ENCODE results near the gene FNBP1L. TPM values are rescaled to one million over a fixed set of nuclear protein-coding genes. Genes with fewer than 3 reads are reported as not detected.

Gene FNBP1L
- total and polyA plus RNA-seq, 8 donors, result 10.1 to 32.4 (median 16.0) TPM

DNA sequence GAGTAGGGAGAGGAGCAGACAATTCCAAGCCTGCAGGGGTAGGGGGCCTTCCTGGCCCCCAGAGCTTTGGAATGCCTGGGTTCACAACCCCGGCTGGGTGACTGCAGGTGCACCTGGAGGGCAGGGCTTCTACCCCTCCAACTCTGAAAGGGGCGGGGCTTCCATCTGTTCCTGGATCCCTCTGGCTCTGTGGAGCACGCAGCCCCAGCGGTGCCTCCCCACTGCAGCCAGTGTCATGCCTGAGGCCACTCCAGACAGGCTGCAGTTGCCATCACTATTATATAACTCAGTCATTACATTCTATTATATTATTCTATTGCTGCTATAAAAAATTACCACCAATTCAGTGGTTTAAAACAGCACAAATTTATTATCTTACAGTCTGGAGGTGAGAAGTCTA, 12.5 kb upstream of the FNBP1L start:
- no peaks in the 10 kb centered on the region for H3K9me3 ChIP-seq
- H3K27me3 ChIP-seq, result no peaks in the 10 kb centered on the region
- intact Hi-C loops (cut with DNase I), result loop anchor here (10.0 kb wide), 2 partner anchors 189 to 379 kb away; no protein-coding TSS in a partner anchor
- H3K36me3 ChIP-seq, result no peaks in the 10 kb centered on the region
- no peak overlapping the region for H3K4me3 ChIP-seq
- no peak for ATAC-seq
- WGBS, 2 donors, result 49 to 58% methylated on average over 4 of the region's 4 CpGs
- DNase-seq, result no peak
- FAIRE-seq, result no peak
- no peak for TF ChIP-seq CTCF (IDR thresholded peaks at IDR 0.05)
- no peak overlapping the region for H3K27ac ChIP-seq
- H3K4me1 ChIP-seq, result peaks cover 0 to 4% (median 0%) of the 10 kb centered on the region in 3 donors

GRCh38 chr1:93436496-93436895, 11.4 kb upstream of the FNBP1L start:
- H3K27me3 ChIP-seq, result no peaks in the 10 kb centered on the region
- H3K36me3 ChIP-seq, result no peaks in the 10 kb centered on the region
- ATAC-seq, result no peak
- intact Hi-C loops (cut with DNase I), result loop anchor here (10.0 kb wide), 2 partner anchors 188 to 378 kb away; no protein-coding TSS in a partner anchor
- no peak overlapping the region for H3K27ac ChIP-seq
- FAIRE-seq, result no peak
- no peaks in the 10 kb centered on the region for H3K9me3 ChIP-seq
- no peak for DNase-seq
- H3K4me3 ChIP-seq, result no peak overlapping the region
- no peak for TF ChIP-seq CTCF (IDR thresholded peaks at IDR 0.05)
- 42 to 48% methylated on average over 1 of the region's 1 CpG for WGBS, 2 donors
- H3K4me1 ChIP-seq, result peaks cover 0 to 4% (median 0%) of the 10 kb centered on the region in 3 donors

GRCh38 chr1:93437976-93438605, 9.8 kb upstream of the FNBP1L start:
- FAIRE-seq (peak; percentile 94), DNase-seq (no peak)
- peak; percentile 11 to 66 (median 52) for TF ChIP-seq CTCF (IDR thresholded peaks at IDR 0.05)

GRCh38 chr1:93438716-93439115, 9.2 kb upstream of the FNBP1L start:
- WGBS, 2 donors, result 70 to 77% methylated on average over 3 of the region's 3 CpGs
- H3K36me3 ChIP-seq, result no peaks in the 10 kb centered on the region
- no peak for DNase-seq
- intact Hi-C loops (cut with DNase I), result loop anchor here (10.0 kb wide), 2 partner anchors 186 to 376 kb away; no protein-coding TSS in a partner anchor
- H3K4me1 ChIP-seq, result peaks cover 4 to 12% (median 11%) of the 10 kb centered on the region in 3 donors
- no peak overlapping the region for H3K27ac ChIP-seq
- H3K9me3 ChIP-seq, result no peaks in the 10 kb centered on the region
- no peak for ATAC-seq
- no peak for TF ChIP-seq CTCF (IDR thresholded peaks at IDR 0.05)
- no peak for FAIRE-seq
- no peak overlapping the region for H3K4me3 ChIP-seq
- H3K27me3 ChIP-seq, result no peaks in the 10 kb centered on the region

More at GRCh38 chr1:93437976-93438605, 9.8 kb upstream of the FNBP1L start:
- H3K4me3 ChIP-seq, result no peak overlapping the region
- H3K36me3 ChIP-seq, result no peaks in the 10 kb centered on the region
- WGBS, 2 donors, result 16 to 25% methylated on average over 4 of the region's 4 CpGs
- no peaks in the 10 kb centered on the region for H3K27me3 ChIP-seq
- H3K9me3 ChIP-seq, result no peaks in the 10 kb centered on the region
- ATAC-seq, result peak; percentile 74 to 90 (median 82)
- H3K27ac ChIP-seq, result no peak overlapping the region
- H3K4me1 ChIP-seq, result peaks cover 4 to 12% (median 5%) of the 10 kb centered on the region in 3 donors
- intact Hi-C loops (cut with DNase I), result loop anchor here (10.0 kb wide), 2 partner anchors 187 to 377 kb away; no protein-coding TSS in a partner anchor

- no peak for DNase-seq
- intact Hi-C loops (cut with DNase I), result no loop called here
- Histone ChIP-seq H3K27ac (no peak overlapping the region), H3K36me3 (no peaks in the 10 kb centered on the region), H3K9me3 (no peaks in the 10 kb centered on the region), H3K27me3 (no peaks in the 10 kb centered on the region), H3K4me3 (no peak overlapping the region), H3K4me1 (peaks cover 4 to 13% (median 12%) of the 10 kb centered on the region in 3 donors)
- ATAC-seq, result no peak
- TF ChIP-seq CTCF (IDR thresholded peaks at IDR 0.05), result no peak
- WGBS, 2 donors, result 83 to 89% methylated on average over 4 of the region's 4 CpGs
- no peak for FAIRE-seq
These were observed 7.6 kb upstream of the FNBP1L start for GRCh38 chr1:93440272-93440671.

All from pancreas (tissue), 10 donors.